Kidney (tissue), 14 donors: ENCODE data around the gene INPP5F. TPM values are rescaled to one million over a fixed set of nuclear protein-coding genes. Genes with fewer than 3 reads are reported as not detected.

ENCODE experiments used
- DNase-seq, 5 donors: peaks; one replicate each; pipeline ENCODE4 v3.0.0-alpha.2; 2013 to 2020
- FAIRE-seq: peaks from 2 replicates; lab custom pipeline; 2012; peaks lifted over from hg19 to GRCh38; lab: Jason Lieb, UNC
- H3K27ac ChIP-seq, 2 donors: one replicate each; pipeline ENCODE4 v1.7.0; 2013; ENCODE audit warnings: low read depth in 2 of 2, low read length in 2 of 2, inconsistent platforms in 1 of 2
- H3K27me3 ChIP-seq: one replicate; pipeline ENCODE4 v1.7.1; 2013; ENCODE audit warnings: low read length, inconsistent platforms; ENCODE audit not compliant: control insufficient read depth, insufficient read depth
- H3K36me3 ChIP-seq, 3 donors: one replicate each; pipeline versions ENCODE4 v1.7.0 to v1.7.1; 2013; ENCODE audit warnings: low read length in 3 of 3, control low read depth in 1 of 3, inconsistent platforms in 1 of 3; ENCODE audit not compliant: insufficient read depth in 3 of 3, control insufficient read depth in 2 of 3
- H3K4me1 ChIP-seq, 3 donors: one replicate each; pipeline versions ENCODE4 v1.7.0 to v1.7.1; 2013; ENCODE audit warnings: low read length in 3 of 3, inconsistent platforms in 1 of 3, low read depth in 1 of 3; ENCODE audit not compliant: control insufficient read depth in 2 of 3, insufficient read depth in 2 of 3
- H3K4me3 ChIP-seq, 3 donors: one replicate each; pipeline versions ENCODE4 v1.7.0 to v1.8.1; 2013; ENCODE audit warnings: low read length in 3 of 3, control low read depth in 1 of 3, inconsistent platforms in 1 of 3
- H3K9ac ChIP-seq, 3 donors: one replicate each; pipeline versions ENCODE4 v1.7.0 to v1.7.1; 2013; ENCODE audit warnings: low read length in 3 of 3, control low read depth in 1 of 3, inconsistent platforms in 1 of 3
- H3K9me3 ChIP-seq, 3 donors: one replicate each; pipeline versions ENCODE4 v1.7.0 to v1.7.1; 2013; ENCODE audit warnings: low read length in 3 of 3, control low read depth in 1 of 3, inconsistent platforms in 1 of 3; ENCODE audit not compliant: control insufficient read depth in 2 of 3, insufficient read depth in 1 of 3
- intact Hi-C: fragments of 100-400 bp; cut with DNase I; formaldehyde crosslinking; loops from one replicate; pipeline ENCODE4 v1.11.1; 2022
- polyA plus RNA-seq: library from polyadenylated mRNA; stranded (reverse); fragments of 350-450 nt; fragmentation: Illumina TruSeq; extraction: RNeasy Lipid Tissue Mini Kit (QIAGEN cat#74804); gene quantifications from one replicate; pipeline ENCODE4 v1.2.3, GENCODE V29; 2014; ENCODE audit warnings: low read depth, low replicate concordance; ENCODE audit not compliant: insufficient read depth
- total RNA-seq: library from RNA; stranded (reverse); fragmentation: NEBNext Ultra II Directional; extraction: Animal tissue kit (Norgen Biotek cat#: 25700); gene quantifications from one replicate; pipeline ENCODE4 v1.2.1, GENCODE V29; 2021
- TF ChIP-seq, protein P1 (sequence below): IDR thresholded peaks from 3 replicates; pipeline ENCODE4 v1.5.1; 2012; ENCODE audit warnings: mild to moderate bottlenecking, moderate library complexity, borderline replicate concordance; ENCODE audit not compliant: insufficient read depth; ENCODE audit errors: extremely low read depth
- donor health status: control.
- donor health status: control.
- donor health status: control.
- donor health status: control.
- donor health status: control.
- donor health status: DM: yes; HTN: yes; CAD: no.
- donor health status: Normal renal cell carcinoma (clear cell type).

The INPP5F gene
- total and polyA plus RNA-seq, 2 donors from 2014 or later = 16.4 to 17.5 TPM

DNA sequence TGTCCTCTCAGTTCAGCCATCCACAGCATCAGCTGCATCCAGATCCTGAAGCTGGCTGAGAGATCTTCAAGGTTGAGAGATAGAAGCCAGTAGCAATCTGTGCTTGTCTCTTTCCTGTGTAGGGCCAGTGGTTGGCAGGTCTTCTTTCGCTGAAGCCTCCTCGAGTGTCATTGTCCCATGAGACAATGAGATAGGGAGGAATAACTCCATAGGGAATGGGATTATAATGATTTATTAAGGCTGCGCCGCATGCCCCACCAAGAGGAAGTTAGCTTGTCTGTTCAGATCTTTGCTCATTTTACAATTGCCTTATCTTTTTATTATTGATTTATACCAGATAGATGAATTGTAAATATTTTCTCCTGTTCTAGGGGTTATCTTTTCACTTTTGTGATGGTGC lies 85.3 kb downstream of the INPP5F start:
- Histone ChIP-seq H3K9ac (no peak overlapping the region), H3K9me3 (no peaks in the 10 kb centered on the region), H3K36me3 (peaks cover 0 to 2% (median 0%) of the 10 kb centered on the region in 3 donors), H3K27me3 (no peaks in the 10 kb centered on the region), H3K4me1 (no peaks in the 10 kb centered on the region), H3K27ac (no peak overlapping the region), H3K4me3 (no peak overlapping the region)
- FAIRE-seq = no peak
- no peak for DNase-seq
- intact Hi-C loops = no loop called here
- TF ChIP-seq, protein P1, sequence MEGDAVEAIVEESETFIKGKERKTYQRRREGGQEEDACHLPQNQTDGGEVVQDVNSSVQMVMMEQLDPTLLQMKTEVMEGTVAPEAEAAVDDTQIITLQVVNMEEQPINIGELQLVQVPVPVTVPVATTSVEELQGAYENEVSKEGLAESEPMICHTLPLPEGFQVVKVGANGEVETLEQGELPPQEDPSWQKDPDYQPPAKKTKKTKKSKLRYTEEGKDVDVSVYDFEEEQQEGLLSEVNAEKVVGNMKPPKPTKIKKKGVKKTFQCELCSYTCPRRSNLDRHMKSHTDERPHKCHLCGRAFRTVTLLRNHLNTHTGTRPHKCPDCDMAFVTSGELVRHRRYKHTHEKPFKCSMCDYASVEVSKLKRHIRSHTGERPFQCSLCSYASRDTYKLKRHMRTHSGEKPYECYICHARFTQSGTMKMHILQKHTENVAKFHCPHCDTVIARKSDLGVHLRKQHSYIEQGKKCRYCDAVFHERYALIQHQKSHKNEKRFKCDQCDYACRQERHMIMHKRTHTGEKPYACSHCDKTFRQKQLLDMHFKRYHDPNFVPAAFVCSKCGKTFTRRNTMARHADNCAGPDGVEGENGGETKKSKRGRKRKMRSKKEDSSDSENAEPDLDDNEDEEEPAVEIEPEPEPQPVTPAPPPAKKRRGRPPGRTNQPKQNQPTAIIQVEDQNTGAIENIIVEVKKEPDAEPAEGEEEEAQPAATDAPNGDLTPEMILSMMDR = no peak

DNA sequence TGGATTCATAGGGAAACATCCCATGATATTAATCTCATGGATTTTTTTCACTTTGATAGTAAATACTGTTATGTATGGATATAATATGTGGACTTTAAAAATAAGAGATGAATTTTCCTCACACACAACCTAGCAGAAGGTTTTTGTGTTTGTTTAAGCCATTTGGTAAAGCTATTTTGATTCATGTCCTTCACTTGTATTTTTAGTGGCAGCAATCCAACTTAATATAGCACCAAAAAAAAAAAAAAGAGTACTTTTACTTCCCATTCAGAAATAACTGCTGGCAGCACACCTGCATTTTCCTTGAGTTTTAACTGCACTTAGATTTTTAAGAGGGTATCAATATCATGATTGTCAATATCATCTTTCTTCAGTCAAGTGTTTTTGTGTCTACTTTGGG lies 86.8 kb downstream of the INPP5F start:
- FAIRE-seq = no peak
- no peak overlapping the region for H3K9ac ChIP-seq
- intact Hi-C loops = no loop called here

DNA sequence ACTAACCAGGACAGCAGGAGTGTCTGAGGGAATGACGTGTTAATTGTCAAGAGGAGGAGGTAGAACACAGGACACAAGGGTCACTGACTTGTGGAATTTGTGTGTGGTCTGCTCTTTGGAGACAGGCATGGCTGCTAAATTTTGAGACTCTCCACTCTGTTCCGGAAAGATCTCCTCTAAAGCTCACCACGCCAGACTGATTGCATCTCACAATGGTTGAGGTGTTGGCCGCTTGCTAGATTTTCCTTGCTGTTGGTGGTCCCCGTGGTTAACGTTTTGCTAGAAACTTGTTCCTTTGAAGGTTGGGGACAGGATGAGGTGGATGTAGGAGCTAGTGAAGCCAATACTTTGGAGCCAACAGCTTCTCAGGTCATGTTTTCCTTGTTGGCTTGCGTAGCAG lies 89.8 kb downstream of the INPP5F start:
- Histone ChIP-seq H3K9me3 (no peaks in the 10 kb centered on the region), H3K4me3 (no peak overlapping the region), H3K36me3 (peaks cover 0 to 2% (median 0%) of the 10 kb centered on the region in 3 donors), H3K27ac (no peak overlapping the region), H3K27me3 (no peaks in the 10 kb centered on the region), H3K9ac (no peak overlapping the region), H3K4me1 (no peaks in the 10 kb centered on the region)
- intact Hi-C loops = no loop called here
- TF ChIP-seq, protein P1 = no peak
- FAIRE-seq (no peak), DNase-seq (no peak)

More for the DNA sequence above, 86.8 kb downstream of the INPP5F start:
- Histone ChIP-seq H3K36me3 (peaks cover 0 to 2% (median 0%) of the 10 kb centered on the region in 3 donors), H3K4me1 (no peaks in the 10 kb centered on the region), H3K27ac (no peak overlapping the region), H3K9me3 (no peaks in the 10 kb centered on the region), H3K27me3 (no peaks in the 10 kb centered on the region), H3K4me3 (no peak overlapping the region)
- no peak for DNase-seq
- TF ChIP-seq, protein P1 = no peak
